KOPT-K1 (cell line): ENCODE measurements around the gene AXIN2.
"Not testable (repeated sequence)": the region's sequence is repeated elsewhere in the genome, so short reads cannot be mapped to it uniquely, and the experiment has no call there.

Source experiments
- H3K27ac ChIP-seq: fragments of 200-600 bp; sonication (generic); 2 replicates; pipeline ENCODE4 v1.5.1; 2016; ENCODE audit warnings: antibody characterized with exemption, mild to moderate bottlenecking, low read depth, low read length; ENCODE audit not compliant: poor library complexity, severe bottlenecking
- H3K36me3 ChIP-seq: fragments of 200-600 bp; sonication (generic); 2 replicates; pipeline ENCODE4 v1.5.1; 2017; ENCODE audit warnings: antibody characterized with exemption, mild to moderate bottlenecking, low read length, moderate library complexity; ENCODE audit not compliant: insufficient read depth
- H3K9me3 ChIP-seq: fragments of 200-600 bp; sonication (generic); 2 replicates; pipeline ENCODE4 v1.5.1; 2017; ENCODE audit warnings: antibody characterized with exemption, low read length, mild to moderate bottlenecking; ENCODE audit not compliant: insufficient read depth, poor library complexity, severe bottlenecking

AXIN2 gene

DNA sequence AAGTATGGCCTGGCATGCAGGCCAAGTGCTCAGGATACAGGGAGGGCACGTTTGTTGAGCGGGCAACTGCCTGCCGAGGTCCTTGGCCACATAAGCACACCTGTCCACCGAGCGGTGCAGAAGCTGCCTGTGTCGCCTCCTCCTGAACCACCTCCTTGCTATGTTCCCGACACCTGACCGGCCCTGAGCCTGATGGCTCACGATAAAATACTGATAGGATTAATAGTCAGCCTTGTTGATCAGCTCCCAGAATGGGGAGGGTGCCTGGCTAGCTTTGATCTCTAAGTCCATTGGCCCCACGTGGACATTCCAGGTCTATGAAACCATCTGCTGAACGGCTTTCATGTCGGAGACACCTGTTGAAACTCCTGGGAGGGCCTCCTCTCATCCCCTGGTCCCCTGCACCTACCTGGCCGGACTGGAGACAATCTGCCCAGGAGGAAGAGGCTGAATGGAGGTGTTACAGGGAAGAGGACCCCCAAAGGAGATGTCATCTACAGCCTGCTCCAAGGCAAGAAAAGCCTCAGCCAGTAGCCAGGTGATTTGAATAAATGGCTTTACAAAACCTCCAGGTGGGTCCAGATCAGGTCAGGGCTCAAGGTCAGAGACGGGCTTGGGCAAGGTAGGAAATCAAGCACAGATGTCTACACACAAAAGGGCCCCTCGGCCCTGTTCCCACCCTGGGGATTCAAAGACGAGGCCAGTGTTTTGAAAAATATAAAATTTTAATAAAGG lies 33.4 kb downstream of the AXIN2 start:
- H3K9me3 ChIP-seq: no peaks in the 10 kb centered on the region
- H3K27ac ChIP-seq: no peak overlapping the region
- H3K36me3 ChIP-seq: no peaks in the 10 kb centered on the region

DNA sequence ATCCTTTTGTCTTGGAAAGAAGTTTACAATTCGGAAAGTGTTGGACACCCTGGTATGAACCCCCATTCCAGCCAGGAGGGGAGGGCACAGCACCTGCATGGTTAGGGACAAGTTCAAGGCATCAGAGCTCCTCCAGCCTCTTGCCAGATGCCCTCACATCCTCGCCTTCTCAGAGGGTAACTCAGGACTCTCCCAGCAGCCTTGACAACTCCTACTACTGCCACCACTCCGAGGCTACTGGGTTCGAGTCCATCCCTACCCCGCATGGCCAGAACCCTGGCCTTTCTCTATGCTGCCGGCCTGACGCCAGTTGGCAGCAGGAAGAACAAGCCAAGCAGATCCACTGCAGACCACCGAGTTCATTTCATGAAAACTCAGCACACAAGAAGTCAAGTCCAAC lies 34.1 kb downstream of the AXIN2 start:
- Histone ChIP-seq H3K9me3 (no peaks in the 10 kb centered on the region), H3K36me3 (no peaks in the 10 kb centered on the region), H3K27ac (no peak overlapping the region)

DNA sequence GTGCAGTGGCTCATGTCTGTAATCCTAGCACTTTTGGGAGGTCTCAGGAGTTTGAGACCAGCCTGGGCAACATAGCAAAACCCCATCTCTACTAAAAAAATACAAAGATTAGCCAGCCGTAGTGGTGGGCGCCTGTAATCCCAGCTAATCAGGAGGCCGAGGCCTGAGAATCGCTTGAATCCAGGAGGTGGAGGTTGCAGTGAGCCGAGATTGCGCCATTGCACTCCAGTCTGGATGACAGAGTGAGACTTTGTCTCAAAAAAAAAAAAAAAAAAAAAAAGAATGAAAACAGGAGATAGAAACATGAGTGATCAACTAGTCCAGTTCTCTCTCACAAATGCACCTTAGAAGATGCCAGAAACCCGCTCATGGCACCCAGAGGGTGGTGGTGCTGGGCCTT lies 34.6 kb downstream of the AXIN2 start:
- H3K36me3 ChIP-seq, H3K9me3 ChIP-seq, H3K27ac ChIP-seq: not testable (repeated sequence)

DNA sequence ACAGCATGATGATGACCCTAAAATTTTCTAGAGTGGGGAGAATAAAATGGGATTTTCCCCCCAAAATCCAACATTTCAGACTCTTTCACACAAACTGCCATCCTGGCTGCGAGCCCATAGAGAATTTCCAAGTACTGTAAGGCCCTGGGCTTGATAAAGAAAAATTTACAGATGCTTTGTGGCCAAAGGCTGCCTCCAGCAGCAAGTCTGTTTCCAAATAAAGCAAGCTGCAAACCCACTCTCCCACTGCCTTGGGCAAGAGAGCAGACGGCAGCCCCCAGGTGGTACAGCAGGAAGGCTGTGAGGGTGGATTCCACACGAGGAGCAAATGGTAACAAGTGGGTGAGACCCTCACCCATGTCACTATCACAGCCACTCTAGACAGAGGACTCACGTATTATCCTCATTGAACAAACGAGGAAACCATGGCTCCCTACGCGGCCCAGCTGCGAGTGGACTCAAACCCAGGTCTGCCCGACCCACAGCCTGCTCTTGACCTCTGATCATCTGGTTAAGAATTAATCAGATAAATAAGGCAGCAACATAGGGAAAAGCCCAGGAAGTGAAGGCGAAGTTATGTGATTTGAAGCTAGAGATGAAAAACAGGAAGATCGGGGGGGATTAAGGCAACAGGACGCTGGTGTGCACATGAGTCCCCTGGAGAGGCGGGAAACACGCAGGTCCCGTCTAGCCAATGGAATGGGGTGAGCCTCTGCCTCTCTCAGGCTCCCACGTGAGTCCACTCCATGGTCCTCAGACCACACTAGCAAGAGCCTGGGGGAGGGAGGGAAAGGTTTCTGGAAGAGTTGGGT lies 37.4 kb downstream of the AXIN2 start:
- H3K36me3 ChIP-seq: no peaks in the 10 kb centered on the region
- H3K9me3 ChIP-seq: no peaks in the 10 kb centered on the region
- no peak overlapping the region for H3K27ac ChIP-seq

DNA sequence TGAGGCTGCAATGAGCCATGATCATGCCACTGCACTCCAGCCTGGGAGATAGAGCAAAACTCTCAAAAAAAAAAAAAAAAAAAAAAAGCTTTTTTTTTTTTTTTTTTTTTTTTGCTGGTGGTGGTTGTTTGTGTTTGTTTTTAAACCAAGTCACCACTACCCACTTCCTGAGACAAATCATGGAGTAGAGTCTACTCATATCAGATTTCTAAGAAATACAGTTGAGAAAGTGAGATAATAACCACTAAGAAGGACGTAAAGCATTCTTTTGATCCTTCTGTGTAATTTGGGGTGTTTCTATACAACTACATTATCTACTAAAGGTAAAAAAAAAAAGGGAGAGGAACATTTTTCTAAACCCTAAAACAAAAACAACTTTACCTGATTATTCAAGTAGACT lies 38.0 kb downstream of the AXIN2 start:
- no peaks in the 10 kb centered on the region for H3K36me3 ChIP-seq

DNA sequence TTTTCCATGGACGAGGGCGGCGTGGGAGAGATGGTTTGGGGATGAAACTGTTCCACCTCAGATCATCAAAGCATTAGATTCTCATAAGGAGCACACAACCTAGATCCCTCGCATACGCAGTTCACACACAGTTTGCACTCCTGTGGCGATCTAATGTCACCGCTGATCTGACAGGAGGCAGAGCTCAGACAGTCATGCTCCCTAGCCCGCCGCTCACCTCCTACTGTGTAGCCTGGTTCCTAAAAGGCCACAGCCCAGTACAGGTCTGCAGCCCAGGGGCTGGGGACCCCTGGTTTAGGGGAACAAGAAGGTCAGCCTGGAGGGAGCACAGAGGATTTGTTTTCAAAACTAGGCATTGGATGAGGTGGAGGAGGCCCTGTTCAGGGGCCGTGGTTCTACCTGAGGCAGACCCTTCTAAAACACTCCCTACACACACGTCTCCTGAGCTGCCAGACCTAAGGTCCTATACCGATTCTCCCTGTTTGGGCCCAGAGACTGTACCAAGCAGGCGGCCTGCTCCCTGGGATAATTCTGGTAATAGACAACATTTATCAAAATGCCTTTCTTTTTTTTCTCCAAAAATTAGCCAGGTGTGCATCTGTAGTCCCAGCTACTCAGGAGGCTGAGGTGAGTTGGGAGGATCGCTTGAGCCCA lies 38.6 kb downstream of the AXIN2 start:
- Histone ChIP-seq H3K9me3 (no peaks in the 10 kb centered on the region), H3K27ac (no peak overlapping the region), H3K36me3 (no peaks in the 10 kb centered on the region)

More for the DNA sequence above, 38.0 kb downstream of the AXIN2 start:
- Histone ChIP-seq H3K9me3 (no peaks in the 10 kb centered on the region), H3K27ac (no peak overlapping the region)

DNA sequence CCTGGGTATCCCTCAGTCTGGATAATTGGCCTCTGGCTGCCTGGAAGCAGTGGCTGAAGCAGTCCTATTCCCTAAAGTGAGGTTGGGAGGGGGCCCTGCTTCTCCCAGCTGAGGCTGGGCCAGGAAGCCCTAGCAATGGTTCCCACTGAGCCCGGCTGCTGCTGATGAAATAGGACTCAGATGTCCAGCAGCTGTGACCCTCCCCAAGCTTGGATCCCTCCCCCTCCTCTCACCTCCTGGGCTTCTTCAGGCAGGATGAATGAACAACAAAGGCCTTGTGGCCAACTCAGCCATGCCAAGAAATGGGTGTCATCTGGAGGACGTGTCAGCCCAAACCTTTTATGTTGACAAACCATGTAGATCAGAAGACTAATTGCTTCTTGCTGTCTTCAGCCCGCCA lies 42.0 kb downstream of the AXIN2 start:
- no peak overlapping the region for H3K27ac ChIP-seq
- H3K9me3 ChIP-seq: no peaks in the 10 kb centered on the region
- H3K36me3 ChIP-seq: no peaks in the 10 kb centered on the region

DNA sequence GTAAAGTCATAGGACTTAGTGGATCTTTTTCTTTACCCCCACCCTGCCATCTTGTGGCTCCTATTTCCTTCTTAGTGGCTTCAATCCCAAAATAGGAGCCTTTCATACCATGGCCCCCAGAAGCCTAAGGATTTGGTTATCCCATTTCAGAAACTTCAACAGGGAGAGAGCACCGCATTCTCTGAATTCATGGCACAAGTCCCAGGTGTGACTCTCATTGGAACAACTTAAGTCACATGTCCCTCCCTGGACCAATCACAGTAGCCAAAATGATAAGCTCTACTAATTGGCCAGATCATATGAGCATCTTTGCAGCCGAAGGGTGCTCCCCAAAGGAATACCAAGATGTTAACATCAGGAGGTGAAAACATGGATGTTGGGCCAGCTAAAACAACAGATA lies 43.2 kb downstream of the AXIN2 start:
- Histone ChIP-seq H3K36me3 (no peaks in the 10 kb centered on the region), H3K9me3 (no peaks in the 10 kb centered on the region), H3K27ac (no peak overlapping the region)

DNA sequence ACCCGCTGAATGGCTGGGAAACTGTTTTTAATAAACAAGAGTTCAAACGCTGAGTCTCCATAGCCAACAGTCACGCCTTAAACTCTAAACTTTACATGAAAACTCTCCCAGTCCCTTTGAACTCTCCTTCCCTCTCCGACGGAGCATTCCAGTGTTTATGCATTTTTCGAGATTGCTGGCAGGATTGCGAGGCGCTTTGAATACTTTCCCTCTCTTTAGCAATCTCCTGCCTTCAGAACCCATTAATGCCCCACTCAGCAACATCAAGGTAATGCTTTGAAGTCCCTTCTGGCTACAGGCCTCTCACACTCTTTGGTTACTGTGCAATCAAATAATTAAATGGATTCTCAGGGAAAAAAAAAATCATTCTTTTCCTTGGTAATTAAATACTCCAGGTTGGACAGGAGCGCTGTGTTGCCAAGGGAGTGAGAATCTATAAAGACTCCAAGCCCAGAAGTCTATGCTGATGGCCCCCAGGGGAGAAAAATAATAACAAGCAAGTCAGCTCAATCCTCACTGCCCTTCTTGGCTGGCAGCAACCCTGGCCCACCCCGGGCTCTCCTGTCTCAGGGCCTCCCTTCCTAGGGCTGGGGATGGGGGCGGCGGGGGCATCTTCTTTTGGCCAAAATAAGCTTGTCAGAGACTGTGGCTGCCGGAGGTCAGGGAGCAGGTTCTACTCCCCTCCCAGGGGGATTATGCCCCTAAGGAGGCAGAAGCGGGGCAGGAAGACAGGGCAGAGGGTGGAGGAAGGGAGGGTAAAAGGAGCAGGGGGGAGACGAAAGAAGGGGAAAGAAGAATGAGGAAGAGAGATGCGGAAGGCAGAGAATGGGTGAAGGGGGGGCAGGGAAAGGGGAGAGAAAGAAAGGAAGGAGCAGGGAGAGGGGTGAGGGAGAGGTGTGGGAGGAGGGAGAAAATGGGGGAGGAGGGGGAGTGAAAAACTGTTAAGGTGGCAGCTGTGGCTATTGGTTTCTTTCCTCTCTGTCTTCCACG lies 45.2 kb downstream of the AXIN2 start:
- Histone ChIP-seq H3K9me3 (no peaks in the 10 kb centered on the region), H3K36me3 (no peaks in the 10 kb centered on the region), H3K27ac (no peak overlapping the region)

DNA sequence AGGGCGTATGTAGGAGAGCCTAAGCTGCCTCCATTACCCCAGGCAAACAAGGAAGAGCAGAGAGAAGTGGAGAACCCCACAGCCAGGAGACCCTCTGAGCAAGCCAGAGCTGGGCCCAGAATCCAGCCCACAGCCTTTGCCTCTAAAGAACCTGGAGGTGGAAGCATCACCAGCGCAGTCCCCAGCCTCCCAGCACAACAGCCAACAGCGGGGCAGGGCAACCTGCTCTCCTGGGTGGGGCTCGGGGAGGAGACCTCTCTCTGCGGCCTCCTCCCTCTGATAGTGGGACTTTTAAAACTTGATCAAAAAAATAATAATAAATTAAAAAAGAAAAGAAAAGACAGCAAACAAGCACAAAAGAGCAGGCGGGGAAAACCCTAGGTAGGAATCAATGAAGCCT lies 45.9 kb downstream of the AXIN2 start:
- Histone ChIP-seq H3K27ac (no peak overlapping the region), H3K36me3 (no peaks in the 10 kb centered on the region), H3K9me3 (no peaks in the 10 kb centered on the region)

DNA sequence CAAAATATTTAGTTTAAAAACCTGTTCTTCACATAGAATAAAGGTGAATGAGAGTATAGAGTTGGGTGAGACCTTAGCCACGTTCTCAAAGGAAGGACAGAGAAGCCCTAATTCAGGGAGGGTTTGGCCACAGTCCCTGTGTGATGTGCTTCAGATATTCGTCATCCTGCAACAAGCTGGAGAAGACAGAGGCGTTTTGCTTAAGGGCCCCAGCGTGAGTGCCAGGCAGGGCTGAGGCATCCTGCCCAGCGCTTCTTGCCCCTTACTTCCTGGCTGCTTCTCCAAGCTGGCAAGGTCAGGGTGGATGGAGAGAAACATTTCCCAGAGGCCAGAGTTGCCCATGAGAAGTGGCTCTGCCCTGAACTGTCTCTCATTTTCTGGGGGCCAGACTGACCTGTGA lies 46.9 kb downstream of the AXIN2 start:
- H3K9me3 ChIP-seq: no peaks in the 10 kb centered on the region
- no peaks in the 10 kb centered on the region for H3K36me3 ChIP-seq
- H3K27ac ChIP-seq: no peak overlapping the region

DNA sequence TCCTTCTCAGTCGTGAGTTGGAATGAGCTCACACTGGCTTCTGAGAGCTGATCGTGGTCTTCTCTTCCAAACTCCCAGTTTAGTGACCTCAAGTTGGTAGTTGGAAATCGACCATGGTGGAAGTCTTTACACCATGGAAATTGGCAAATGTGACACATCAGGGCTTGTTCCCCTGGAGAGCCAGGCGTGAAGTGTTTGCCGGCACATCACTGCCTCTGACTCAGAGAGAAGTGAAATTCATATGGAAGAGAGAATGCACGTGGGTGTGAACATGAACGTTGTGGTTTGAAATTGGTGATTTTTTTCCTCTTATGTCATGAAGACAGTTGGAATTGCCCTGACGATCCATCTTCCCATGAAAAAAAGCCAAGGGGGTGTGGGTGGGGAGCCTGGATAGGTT lies 47.4 kb downstream of the AXIN2 start:
- no peaks in the 10 kb centered on the region for H3K36me3 ChIP-seq
- H3K9me3 ChIP-seq: no peaks in the 10 kb centered on the region
- H3K27ac ChIP-seq: no peak overlapping the region

DNA sequence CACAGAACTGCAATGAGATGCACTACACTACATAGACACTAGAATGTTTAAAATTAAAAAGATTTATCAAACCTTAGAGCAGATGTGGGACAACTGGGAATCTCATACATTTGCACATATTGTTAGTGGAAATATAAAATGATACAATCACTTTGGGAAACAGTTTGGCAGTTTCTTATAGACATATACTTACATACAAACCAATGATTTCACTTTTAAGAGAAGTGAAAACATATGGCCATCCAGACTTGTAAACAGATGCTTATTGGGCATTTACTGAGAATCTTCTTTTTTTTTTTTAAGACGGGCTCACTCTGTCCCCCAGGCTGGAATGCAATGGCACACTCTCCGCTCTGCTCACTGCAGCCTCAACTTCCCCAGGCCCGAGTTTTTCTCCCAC lies 50.1 kb downstream of the AXIN2 start:
- Histone ChIP-seq H3K36me3 (no peaks in the 10 kb centered on the region), H3K27ac (no peak overlapping the region), H3K9me3 (no peaks in the 10 kb centered on the region)

DNA sequence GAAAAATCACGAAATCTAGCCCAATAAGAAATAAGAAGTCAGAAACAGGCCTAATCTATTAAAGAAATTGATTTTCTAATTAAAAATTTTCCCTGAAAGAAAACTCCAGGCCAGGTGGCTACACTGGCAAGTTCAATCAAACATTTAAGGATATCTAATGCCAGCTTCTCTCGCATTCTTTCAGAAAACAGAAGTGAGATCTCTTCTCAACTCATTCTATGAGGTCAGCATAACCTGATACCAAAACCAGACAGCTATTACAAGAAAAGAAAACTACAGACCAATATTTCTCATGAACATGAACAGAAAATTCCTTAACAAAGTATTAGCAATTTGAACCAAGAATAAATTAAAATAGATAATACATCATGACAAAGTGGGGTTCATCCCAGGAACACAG lies 52.4 kb downstream of the AXIN2 start:
- Histone ChIP-seq H3K36me3 (no peaks in the 10 kb centered on the region), H3K27ac (no peak overlapping the region), H3K9me3 (no peaks in the 10 kb centered on the region)

DNA sequence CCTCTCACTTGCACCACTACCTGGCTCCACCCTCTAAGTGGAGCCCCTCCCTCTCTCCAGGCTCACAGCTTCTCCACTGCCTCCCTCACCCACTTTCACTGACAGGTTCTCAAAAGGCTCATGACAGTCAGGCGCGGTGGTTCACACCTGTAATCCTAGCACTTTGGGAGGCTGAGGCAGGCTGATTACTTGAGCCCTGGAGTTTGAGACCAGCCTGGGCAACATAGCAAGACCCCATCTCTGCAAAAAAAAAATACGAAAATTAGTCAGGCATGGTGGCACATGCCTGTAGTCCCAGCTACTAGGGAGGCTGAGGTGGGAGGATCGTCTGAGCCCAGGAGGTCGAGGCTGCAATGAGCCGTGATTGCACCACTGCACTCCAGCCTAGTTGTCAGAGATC lies 56.8 kb downstream of the AXIN2 start:
- H3K9me3 ChIP-seq, H3K36me3 ChIP-seq, H3K27ac ChIP-seq: not testable (repeated sequence)
